ENCODE measurements around the gene PLIN5.

PLIN5 gene

GRCh38 chr19:4503825-4504170 is 31.2 kb downstream of the PLIN5 start:
- DNase-seq: no peak

- no peak for DNase-seq
These were observed 31.7 kb downstream of the PLIN5 start for GRCh38 chr19:4503132-4503824.

GRCh38 chr19:4502282-4503131 is 32.5 kb downstream of the PLIN5 start:
- no peak for DNase-seq

- DNase-seq: no peak
These were observed 33.3 kb downstream of the PLIN5 start for GRCh38 chr19:4501691-4502090.

GRCh38 chr19:4500841-4501591 is 34.0 kb downstream of the PLIN5 start:
- DNase-seq: no peak

GRCh38 chr19:4499855-4500254 is 35.2 kb downstream of the PLIN5 start:
- DNase-seq: no peak

- no peak for DNase-seq
These were observed 35.7 kb downstream of the PLIN5 start for GRCh38 chr19:4499318-4499717.

- DNase-seq: no peak
These were observed 36.3 kb downstream of the PLIN5 start for GRCh38 chr19:4498694-4499093.

- DNase-seq: no peak
These were observed 37.1 kb downstream of the PLIN5 start for GRCh38 chr19:4497770-4498389.

GRCh38 chr19:4496304-4496703 is 38.7 kb downstream of the PLIN5 start:
- DNase-seq: no peak

- no peak for DNase-seq
These were observed 39.6 kb downstream of the PLIN5 start for GRCh38 chr19:4495471-4495870.

GRCh38 chr19:4494691-4495064 is 40.3 kb downstream of the PLIN5 start:
- no peak for DNase-seq

GRCh38 chr19:4493929-4494690 is 40.9 kb downstream of the PLIN5 start:
- DNase-seq: no peak

- no peak for DNase-seq
These were observed 41.7 kb downstream of the PLIN5 start for GRCh38 chr19:4493104-4493928.

GRCh38 chr19:4492337-4493103 is 42.5 kb downstream of the PLIN5 start:
- no peak for DNase-seq

GRCh38 chr19:4491446-4491845 is 43.6 kb downstream of the PLIN5 start:
- DNase-seq: no peak

GRCh38 chr19:4488496-4488895 is 46.5 kb downstream of the PLIN5 start:
- no peak for DNase-seq

- DNase-seq: no peak
These were observed 47.5 kb downstream of the PLIN5 start for GRCh38 chr19:4487572-4487971.

GRCh38 chr19:4483385-4483784 is 51.6 kb downstream of the PLIN5 start:
- no peak for DNase-seq

- DNase-seq: no peak
These were observed 52.2 kb downstream of the PLIN5 start for GRCh38 chr19:4482721-4483364.

Measured in NCI-H1417 treated with DMSO at 0.1 percent for 48 hours (cell line).